Panc1 (cell line): Measurements from ENCODE around the gene ZNF662. TPM values are rescaled to one million over a fixed set of nuclear protein-coding genes. Genes with fewer than 3 reads are reported as not detected.

Source experiments
- ATAC-seq: fragments of 200-7000 bp; cut with Tn5 transposase; 2 replicates; pipeline ENCODE4 v1.9.1; 2020; ENCODE audit warnings: mild to moderate bottlenecking, moderate library complexity
- BruUV-seq: library from RNA; stranded (reverse); fragments of 400-500 nt; replicated peaks from 2 replicates; lab custom pipeline; 2021; lab: Mats Ljungman, UMichigan
- CTCF ChIA-PET: fragments of 300-600 bp; sonication (Branson Sonifier 250); formaldehyde crosslinking; loops from one replicate; lab custom pipeline; 2022; ENCODE audit warnings: antibody characterized with exemption; lab: Charles Lee
- POLR2A ChIA-PET: fragments of 300-600 bp; sonication (Branson Sonifier 250); formaldehyde crosslinking; loops from one replicate; lab custom pipeline; 2022; ENCODE audit warnings: antibody characterized with exemption; lab: Charles Lee
- DNase-seq: peaks from one replicate; pipeline ENCODE4 v3.0.0-alpha.2; 2010; ENCODE audit warnings: low read depth, low spot score
- H3K27ac ChIP-seq: 2 replicates; pipeline ENCODE4 v1.5.1; 2011; ENCODE audit warnings: mild to moderate bottlenecking, low read length, inconsistent platforms
- H3K27me3 ChIP-seq: fragments of 200-500 bp; sonication (Bioruptor generic); 2 replicates; pipeline ENCODE4 v1.6.0; 2014; ENCODE audit warnings: low read length, inconsistent platforms; ENCODE audit not compliant: control insufficient read depth, insufficient read depth
- H3K36me3 ChIP-seq: fragments of 200-500 bp; sonication (Bioruptor generic); 2 replicates; pipeline ENCODE4 v1.5.1; 2014; ENCODE audit warnings: inconsistent platforms, mild to moderate bottlenecking, low read length, moderate library complexity; ENCODE audit not compliant: control insufficient read depth, insufficient read depth
- H3K4me1 ChIP-seq: 2 replicates; pipeline ENCODE4 v1.5.1; 2011; ENCODE audit warnings: inconsistent platforms, mild to moderate bottlenecking, low read length, moderate library complexity; ENCODE audit not compliant: control insufficient read depth, insufficient read depth
- H3K4me3 ChIP-seq, 2 experiments: 2 replicates each; pipeline ENCODE4 v1.5.1; 2011 to 2012; ENCODE audit warnings: low read depth in 2 of 2, low read length in 2 of 2, mild to moderate bottlenecking in 2 of 2, inconsistent platforms in 1 of 2, moderate library complexity in 1 of 2
- H3K9me3 ChIP-seq: fragments of 200-500 bp; sonication (Bioruptor generic); 2 replicates; pipeline ENCODE4 v1.5.1; 2014; ENCODE audit warnings: low read depth, mild to moderate bottlenecking, inconsistent platforms, low read length, moderate library complexity; ENCODE audit not compliant: control insufficient read depth, insufficient read depth
- POLR2AphosphoS5 ChIP-seq: IDR thresholded peaks from 2 replicates; pipeline ENCODE4 v1.6.1; 2012; ENCODE audit warnings: mild to moderate bottlenecking, low read depth, low read length, moderate library complexity
- SIN3A ChIP-seq: IDR thresholded peaks from 2 replicates; pipeline ENCODE4 v1.6.1; 2012; ENCODE audit warnings: low read depth, mild to moderate bottlenecking, low read length, moderate library complexity, borderline replicate concordance; ENCODE audit not compliant: insufficient read depth
- TCF7L2 ChIP-seq: IDR thresholded peaks from 2 replicates; pipeline ENCODE4 v1.6.1; 2011; ENCODE audit warnings: mild to moderate bottlenecking, low read depth, low read length, inconsistent platforms
- in situ Hi-C: cut with HindIII; loops from 2 replicates; pipeline ENCODE4 v1.10.0; 2016; ENCODE audit warnings: low sequenced_read_pairs, low pct_unique_long_range_greater_than_20kb
- intact Hi-C: fragments of 100-400 bp; cut with micrococcal nuclease; formaldehyde crosslinking; loops from one replicate; pipeline ENCODE4 v1.10.0; 2022; ENCODE audit not compliant: unreplicated experiment
- total RNA-seq: library from RNA; stranded (reverse); gene quantifications from one replicate; pipeline ENCODE4 v1.2.1, GENCODE V29; 2021; ENCODE audit not compliant: unreplicated experiment
- TF ChIP-seq, protein P1 (sequence below), 2 experiments: IDR thresholded peaks; 2 replicates each; pipeline ENCODE4 v1.6.1; 2011 to 2012; ENCODE audit warnings: low read depth in 2 of 2, control low read depth in 1 of 2, low read length in 1 of 2, mild to moderate bottlenecking in 1 of 2, moderate library complexity in 1 of 2; ENCODE audit not compliant: insufficient read depth in 1 of 2
- TF ChIP-seq, protein P2 (sequence below): fragments of 450-650 bp; IDR thresholded peaks from 2 replicates; pipeline ENCODE4 v1.5.1; 2017; ENCODE audit warnings: mild to moderate bottlenecking

Gene ZNF662
- total RNA-seq, 1 experiment from 2014 or later: not detected

DNA sequence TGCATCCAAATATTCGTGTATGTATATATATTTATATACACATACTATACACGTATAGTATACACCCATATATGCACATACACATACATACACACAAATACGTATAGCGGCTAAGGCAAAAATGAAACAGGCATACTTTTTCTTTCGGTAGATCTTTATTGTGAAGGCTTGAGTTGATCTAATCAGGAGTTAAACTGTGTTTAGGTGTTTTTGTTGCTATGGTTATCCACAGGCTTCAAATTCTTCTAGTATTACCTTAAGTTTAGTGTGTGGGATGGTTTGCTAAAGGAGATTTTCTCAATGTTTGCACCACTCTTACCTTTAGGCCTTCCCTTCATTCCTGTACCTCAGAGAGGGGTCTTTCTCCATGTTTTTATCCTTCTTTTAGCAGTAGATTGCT lies 28.2 kb downstream of the ZNF662 start:
- intact Hi-C loops: no loop called here
- in situ Hi-C loops: no loop called here
- ATAC-seq (no peak), DNase-seq (no peak)
- Histone ChIP-seq H3K4me1 (no peaks in the 10 kb centered on the region), H3K27ac (no peak overlapping the region), H3K36me3 (no peaks in the 10 kb centered on the region), H3K27me3 (peaks cover 2% of the 10 kb centered on the region), H3K9me3 (no peaks in the 10 kb centered on the region), H3K4me3 (no peak overlapping the region)
- ChIA-PET CTCF (no interaction called here), POLR2A (no interaction called here)
- BruUV-seq: no TSS peak
- TF ChIP-seq POLR2AphosphoS5: no peak
- no peak for TF ChIP-seq SIN3A
- TF ChIP-seq, protein P1, sequence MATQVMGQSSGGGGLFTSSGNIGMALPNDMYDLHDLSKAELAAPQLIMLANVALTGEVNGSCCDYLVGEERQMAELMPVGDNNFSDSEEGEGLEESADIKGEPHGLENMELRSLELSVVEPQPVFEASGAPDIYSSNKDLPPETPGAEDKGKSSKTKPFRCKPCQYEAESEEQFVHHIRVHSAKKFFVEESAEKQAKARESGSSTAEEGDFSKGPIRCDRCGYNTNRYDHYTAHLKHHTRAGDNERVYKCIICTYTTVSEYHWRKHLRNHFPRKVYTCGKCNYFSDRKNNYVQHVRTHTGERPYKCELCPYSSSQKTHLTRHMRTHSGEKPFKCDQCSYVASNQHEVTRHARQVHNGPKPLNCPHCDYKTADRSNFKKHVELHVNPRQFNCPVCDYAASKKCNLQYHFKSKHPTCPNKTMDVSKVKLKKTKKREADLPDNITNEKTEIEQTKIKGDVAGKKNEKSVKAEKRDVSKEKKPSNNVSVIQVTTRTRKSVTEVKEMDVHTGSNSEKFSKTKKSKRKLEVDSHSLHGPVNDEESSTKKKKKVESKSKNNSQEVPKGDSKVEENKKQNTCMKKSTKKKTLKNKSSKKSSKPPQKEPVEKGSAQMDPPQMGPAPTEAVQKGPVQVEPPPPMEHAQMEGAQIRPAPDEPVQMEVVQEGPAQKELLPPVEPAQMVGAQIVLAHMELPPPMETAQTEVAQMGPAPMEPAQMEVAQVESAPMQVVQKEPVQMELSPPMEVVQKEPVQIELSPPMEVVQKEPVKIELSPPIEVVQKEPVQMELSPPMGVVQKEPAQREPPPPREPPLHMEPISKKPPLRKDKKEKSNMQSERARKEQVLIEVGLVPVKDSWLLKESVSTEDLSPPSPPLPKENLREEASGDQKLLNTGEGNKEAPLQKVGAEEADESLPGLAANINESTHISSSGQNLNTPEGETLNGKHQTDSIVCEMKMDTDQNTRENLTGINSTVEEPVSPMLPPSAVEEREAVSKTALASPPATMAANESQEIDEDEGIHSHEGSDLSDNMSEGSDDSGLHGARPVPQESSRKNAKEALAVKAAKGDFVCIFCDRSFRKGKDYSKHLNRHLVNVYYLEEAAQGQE (IDR thresholded peaks at IDR 0.05; ENCODE audit: insufficient read depth in 1 of 2, low read depth in 2 of 2, low read length in 1 of 2): no peak
- no peak for TF ChIP-seq TCF7L2
- TF ChIP-seq, protein P2, sequence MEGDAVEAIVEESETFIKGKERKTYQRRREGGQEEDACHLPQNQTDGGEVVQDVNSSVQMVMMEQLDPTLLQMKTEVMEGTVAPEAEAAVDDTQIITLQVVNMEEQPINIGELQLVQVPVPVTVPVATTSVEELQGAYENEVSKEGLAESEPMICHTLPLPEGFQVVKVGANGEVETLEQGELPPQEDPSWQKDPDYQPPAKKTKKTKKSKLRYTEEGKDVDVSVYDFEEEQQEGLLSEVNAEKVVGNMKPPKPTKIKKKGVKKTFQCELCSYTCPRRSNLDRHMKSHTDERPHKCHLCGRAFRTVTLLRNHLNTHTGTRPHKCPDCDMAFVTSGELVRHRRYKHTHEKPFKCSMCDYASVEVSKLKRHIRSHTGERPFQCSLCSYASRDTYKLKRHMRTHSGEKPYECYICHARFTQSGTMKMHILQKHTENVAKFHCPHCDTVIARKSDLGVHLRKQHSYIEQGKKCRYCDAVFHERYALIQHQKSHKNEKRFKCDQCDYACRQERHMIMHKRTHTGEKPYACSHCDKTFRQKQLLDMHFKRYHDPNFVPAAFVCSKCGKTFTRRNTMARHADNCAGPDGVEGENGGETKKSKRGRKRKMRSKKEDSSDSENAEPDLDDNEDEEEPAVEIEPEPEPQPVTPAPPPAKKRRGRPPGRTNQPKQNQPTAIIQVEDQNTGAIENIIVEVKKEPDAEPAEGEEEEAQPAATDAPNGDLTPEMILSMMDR: no peak

DNA sequence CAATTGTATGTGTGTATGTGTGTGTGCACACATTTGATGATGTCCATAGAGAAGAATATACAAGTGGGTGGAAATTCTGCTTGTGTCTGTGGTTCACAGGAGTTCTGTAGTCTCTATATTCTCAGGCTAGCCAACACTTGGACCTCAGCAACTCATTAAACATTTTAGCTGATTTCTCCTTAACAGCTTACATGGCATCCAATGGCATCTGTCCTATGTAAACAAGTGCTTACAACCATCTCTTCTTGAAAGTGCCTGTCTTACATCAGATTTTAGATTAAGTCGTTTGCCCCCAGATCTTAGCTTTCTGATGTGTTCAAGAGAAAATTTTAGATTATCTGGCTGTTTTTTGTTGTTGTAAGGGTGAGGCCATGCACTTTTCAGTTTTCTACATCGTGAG lies 29.0 kb downstream of the ZNF662 start:
- TF ChIP-seq TCF7L2 (no peak), POLR2AphosphoS5 (no peak), SIN3A (no peak)
- TF ChIP-seq, protein P1 (IDR thresholded peaks at IDR 0.05; ENCODE audit: insufficient read depth in 1 of 2, low read depth in 2 of 2, low read length in 1 of 2): no peak
- TF ChIP-seq, protein P2: no peak
- Histone ChIP-seq H3K4me1 (no peaks in the 10 kb centered on the region), H3K27me3 (peaks cover 2% of the 10 kb centered on the region), H3K9me3 (no peaks in the 10 kb centered on the region), H3K36me3 (no peaks in the 10 kb centered on the region), H3K4me3 (no peak overlapping the region), H3K27ac (no peak overlapping the region)
- no peak for ATAC-seq
- ChIA-PET CTCF (no interaction called here), POLR2A (no interaction called here)
- in situ Hi-C loops: no loop called here
- DNase-seq: no peak
- BruUV-seq: no TSS peak
- intact Hi-C loops: no loop called here
